Fibroblast of lung (primary cell): ENCODE data around the gene TIMM8A. TPM values are rescaled to one million over a fixed set of nuclear protein-coding genes. Genes with fewer than 3 reads are reported as not detected.

Experiments used
- DNase-seq, 2 donors: peaks; one replicate each; pipeline versions ENCODE4 v3.0.0 to v3.0.0-alpha.2; 2010; ENCODE audit warnings: low read depth in 2 of 2
- H2AFZ ChIP-seq: 2 replicates; pipeline ENCODE4 v1.5.1; 2012; ENCODE audit warnings: low read length, control low read depth, inconsistent platforms
- H3K27ac ChIP-seq: 2 replicates; pipeline ENCODE4 v1.5.1; 2011; ENCODE audit warnings: low read length, control low read depth; ENCODE audit not compliant: insufficient read depth
- H3K27me3 ChIP-seq: 2 replicates; pipeline ENCODE4 v1.5.1; 2011; ENCODE audit warnings: mild to moderate bottlenecking, low read length; ENCODE audit not compliant: control insufficient read depth, insufficient read depth
- H3K36me3 ChIP-seq: 2 replicates; pipeline ENCODE4 v1.5.1; 2011; ENCODE audit warnings: low read length; ENCODE audit not compliant: control insufficient read depth, insufficient read depth
- H3K4me1 ChIP-seq: 2 replicates; pipeline ENCODE4 v1.5.1; 2011; ENCODE audit warnings: low read length; ENCODE audit not compliant: control insufficient read depth, insufficient read depth; ENCODE audit errors: extremely low read depth
- H3K4me2 ChIP-seq: 2 replicates; pipeline ENCODE4 v1.5.1; 2011; ENCODE audit warnings: low read length, control low read depth; ENCODE audit not compliant: insufficient read depth; ENCODE audit errors: extremely low read depth
- H3K4me3 ChIP-seq, 4 experiments: fragments of 200-600 bp in 1 of 4; sonication (generic) in 1 of 4; replicated peaks in 1 of 4; 2 replicates each; pipeline ENCODE4 v1.5.1; 2011 to 2016; ENCODE audit warnings: low read length in 4 of 4, low read depth in 3 of 4, mild to moderate bottlenecking in 3 of 4, control low read depth in 2 of 4, inconsistent platforms in 1 of 4, mixed read lengths in 1 of 4; ENCODE audit not compliant: insufficient read depth in 1 of 4; ENCODE audit errors: control extremely low read depth in 1 of 4
- H3K79me2 ChIP-seq: 2 replicates; pipeline ENCODE4 v1.5.1; 2012; ENCODE audit warnings: mild to moderate bottlenecking, low read length, inconsistent platforms; ENCODE audit not compliant: control insufficient read depth, insufficient read depth
- H3K9ac ChIP-seq: 2 replicates; pipeline ENCODE4 v1.5.1; 2011; ENCODE audit warnings: mild to moderate bottlenecking, low read length, control low read depth; ENCODE audit not compliant: insufficient read depth
- H3K9me3 ChIP-seq: 2 replicates; pipeline ENCODE4 v1.5.1; 2012; ENCODE audit warnings: low read depth, low read length; ENCODE audit not compliant: control insufficient read depth, insufficient read depth
- H4K20me1 ChIP-seq: 2 replicates; pipeline ENCODE4 v1.5.1; 2011; ENCODE audit warnings: low read length; ENCODE audit not compliant: control insufficient read depth, insufficient read depth; ENCODE audit errors: extremely low read depth
- CTCF ChIP-seq, 2 donors: IDR thresholded peaks in 1 of 2; conservative IDR thresholded peaks in 1 of 2; 1 replicate in 1 of 2; 2 replicates in 1 of 2; pipeline ENCODE4 v1.5.1; 2011 to 2012; ENCODE audit warnings: low read length in 2 of 2, control low read depth in 1 of 2, inconsistent platforms in 1 of 2, low read depth in 1 of 2, mild to moderate bottlenecking in 1 of 2
- EZH2 ChIP-seq: IDR thresholded peaks from 2 replicates; pipeline ENCODE4 v1.5.1; 2012; ENCODE audit warnings: low read length, control low read depth, mild to moderate bottlenecking; ENCODE audit errors: missing control alignments
- polyA plus RNA-seq, 2 donors: library from polyadenylated mRNA; depleted of rRNA in 1 of 2; stranded (reverse) in 1 of 2; unstranded in 1 of 2; fragments of >200 nt; gene quantifications; 2 replicates each; pipeline ENCODE4 v1.2.1, GENCODE V29; 2011 to 2012; ENCODE audit warnings: missing spikeins in 1 of 2
- total RNA-seq: library from RNA; depleted of rRNA; stranded (reverse); fragments of >200 nt; gene quantifications from 2 replicates; pipeline ENCODE4 v1.2.1, GENCODE V29; 2014

TIMM8A gene
- total and polyA plus RNA-seq, 2 donors (not counting 1 experiment from before 2014, with no cell fraction given): 3.0 to 7.7 TPM

DNA sequence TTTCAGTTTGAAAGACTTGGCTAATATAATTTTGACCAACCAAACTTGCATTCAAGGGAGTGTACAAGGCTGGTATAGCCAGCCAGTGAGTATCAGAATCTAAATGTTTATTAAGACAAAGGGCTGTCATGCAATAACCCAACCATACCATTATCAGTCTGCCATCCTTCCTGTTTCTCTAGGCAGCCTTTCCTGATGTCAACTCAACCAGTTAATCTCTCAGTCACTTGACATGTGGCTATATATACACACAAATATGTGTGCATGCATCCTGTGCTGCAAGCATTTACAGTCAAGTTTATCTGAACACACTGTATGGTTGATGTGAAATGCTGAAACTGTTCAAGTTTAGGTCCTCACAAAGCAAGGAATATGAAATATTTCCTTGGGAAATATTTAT, 20.3 kb upstream of the TIMM8A start:
- H3K79me2 ChIP-seq: no peaks in the 10 kb centered on the region
- no peaks in the 10 kb centered on the region for H3K4me1 ChIP-seq
- no peak overlapping the region for H3K27ac ChIP-seq
- H2AFZ ChIP-seq: no peak overlapping the region
- no peak overlapping the region for H3K4me3 ChIP-seq
- H3K27me3 ChIP-seq: no peaks in the 10 kb centered on the region
- no peaks in the 10 kb centered on the region for H3K9me3 ChIP-seq
- TF ChIP-seq CTCF (conservative IDR thresholded peaks at IDR 0.05 in 1 of 2, IDR thresholded peaks at IDR 0.05 in 1 of 2; ENCODE audit: low read depth in 1 of 2, low read length in 2 of 2) (no peak), EZH2 (no peak)
- no peak overlapping the region for H3K9ac ChIP-seq
- no peak for DNase-seq
- no peak overlapping the region for H3K4me2 ChIP-seq
- H3K36me3 ChIP-seq: no peaks in the 10 kb centered on the region
- H4K20me1 ChIP-seq: no peaks in the 10 kb centered on the region

DNA sequence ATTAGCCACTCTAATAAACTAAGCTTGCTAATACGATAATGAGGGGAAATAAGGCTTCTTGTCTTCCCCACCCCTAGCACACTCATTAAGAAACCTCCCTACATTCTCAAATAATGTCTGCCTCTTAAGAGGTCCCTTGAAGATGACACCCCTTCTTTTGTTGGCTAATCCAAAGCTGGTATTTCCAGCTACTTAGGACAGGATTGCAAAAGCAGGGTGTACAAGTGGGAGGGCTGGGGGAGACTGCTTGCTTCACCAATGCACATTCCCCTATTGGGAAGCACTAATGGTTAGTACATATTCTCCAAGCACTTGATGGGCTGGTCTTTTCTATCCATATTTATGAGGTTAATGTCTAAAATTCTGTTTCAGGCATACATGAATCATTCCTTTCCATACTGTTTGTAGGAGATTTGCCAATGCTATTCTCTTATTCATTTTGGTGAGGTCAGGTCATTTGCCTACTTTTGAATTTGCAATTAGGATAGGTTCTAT, 16.8 kb upstream of the TIMM8A start:
- Histone ChIP-seq H3K4me1 (no peaks in the 10 kb centered on the region), H2AFZ (no peak overlapping the region), H4K20me1 (no peaks in the 10 kb centered on the region), H3K27ac (no peak overlapping the region), H3K4me3 (no peak overlapping the region), H3K9ac (no peak overlapping the region), H3K9me3 (no peaks in the 10 kb centered on the region), H3K79me2 (no peaks in the 10 kb centered on the region), H3K27me3 (no peaks in the 10 kb centered on the region), H3K4me2 (no peak overlapping the region), H3K36me3 (no peaks in the 10 kb centered on the region)
- TF ChIP-seq EZH2 (no peak), CTCF (conservative IDR thresholded peaks at IDR 0.05 in 1 of 2, IDR thresholded peaks at IDR 0.05 in 1 of 2; ENCODE audit: low read depth in 1 of 2, low read length in 2 of 2) (no peak)
- DNase-seq: no peak

- Histone ChIP-seq H3K4me2 (no peak overlapping the region), H3K36me3 (no peaks in the 10 kb centered on the region), H3K4me3 (no peak overlapping the region), H3K9me3 (no peaks in the 10 kb centered on the region), H2AFZ (no peak overlapping the region), H4K20me1 (no peaks in the 10 kb centered on the region), H3K27ac (no peak overlapping the region), H3K4me1 (no peaks in the 10 kb centered on the region), H3K27me3 (no peaks in the 10 kb centered on the region), H3K79me2 (no peaks in the 10 kb centered on the region), H3K9ac (no peak overlapping the region)
- TF ChIP-seq EZH2 (no peak), CTCF (conservative IDR thresholded peaks at IDR 0.05 in 1 of 2, IDR thresholded peaks at IDR 0.05 in 1 of 2; ENCODE audit: low read depth in 1 of 2, low read length in 2 of 2) (no peak)
- DNase-seq: no peak
Measured at GRCh38 chrX:101362757-101363156, 14.2 kb upstream of the TIMM8A start.
